K562 (cell line): ENCODE measurements around the gene CRCP. TPM values are rescaled to one million over a fixed set of nuclear protein-coding genes. Genes with fewer than 3 reads are reported as not detected.

Experiments used
- ERF ChIP-seq: fragments of 450-650 bp; formaldehyde crosslinking; IDR thresholded peaks from 2 replicates; pipeline ENCODE4 v1.4.0; 2020; ENCODE audit warnings: mild to moderate bottlenecking, mixed read lengths
- PHTF2 ChIP-seq: fragments of 250-450 bp; sonication (Bioruptor Pico); IDR thresholded peaks from 2 replicates; pipeline ENCODE4 v1.5.0; 2021; ENCODE audit warnings: mild to moderate bottlenecking
- ZNF217 ChIP-seq: sonication (generic); formaldehyde crosslinking; IDR thresholded peaks from 2 replicates; pipeline ENCODE4 v1.8.0; 2022; ENCODE audit warnings: mild to moderate bottlenecking, missing genetic modification reagents
- polyA plus RNA-seq, 8 experiments: library from polyadenylated mRNA; depleted of rRNA in 4 of 8; stranded (reverse) in 5 of 8; unstranded in 3 of 8; fragments of >200 nt; fragmentation: Nextera tagmentation in 2 of 8; fragmentation: Illumina TruSeq in 1 of 8; extraction: Ambion mirVana in 2 of 8; extraction: Trizol in 1 of 8; gene quantifications; 2 replicates each; pipeline versions ENCODE4 v1.2.1 to v1.2.3, GENCODE V29; 2011 to 2014; ENCODE audit warnings: inconsistent platforms in 1 of 8, missing spikeins in 1 of 8
- total RNA-seq, 7 experiments: library from RNA; depleted of rRNA in 6 of 7; stranded (reverse); fragments of >200 nt in 6 of 7; fragmentation: Illumina TruSeq in 2 of 7; extraction: Trizol in 2 of 7; gene quantifications; 2 replicates each; pipeline versions ENCODE4 v1.2.1 to v1.2.3, GENCODE V29; 2011 to 2021; ENCODE audit warnings: low replicate concordance in 1 of 7
- TF ChIP-seq, protein P1 (sequence below), 3 experiments: IDR thresholded peaks in 2 of 3; conservative IDR thresholded peaks in 1 of 3; 2 replicates each; pipeline ENCODE4 v1.5.1; 2011 to 2012; ENCODE audit warnings: low read length in 3 of 3, mild to moderate bottlenecking in 3 of 3, control low read depth in 2 of 3, improper control_type of control experiment in 1 of 3, inconsistent platforms in 1 of 3, low read depth in 1 of 3, mixed read lengths in 1 of 3, moderate library complexity in 1 of 3; ENCODE audit not compliant: insufficient read depth in 2 of 3
- TF ChIP-seq, protein P2 (sequence below): fragments of 250-450 bp; sonication (Bioruptor Pico); IDR thresholded peaks from 2 replicates; pipeline ENCODE4 v1.4.0; 2020
- TF ChIP-seq, protein P3 (sequence below): fragments of 450-650 bp; formaldehyde crosslinking; IDR thresholded peaks from 2 replicates; pipeline ENCODE4 v1.4.0; 2020; ENCODE audit warnings: mild to moderate bottlenecking, mixed read lengths

The CRCP gene
- total and polyA plus RNA-seq, 9 of the 15 experiments (the other 6 are each of a cell fraction or from before 2014, with no cell fraction given): 22.1 to 58.3 (median 43.4) TPM

DNA sequence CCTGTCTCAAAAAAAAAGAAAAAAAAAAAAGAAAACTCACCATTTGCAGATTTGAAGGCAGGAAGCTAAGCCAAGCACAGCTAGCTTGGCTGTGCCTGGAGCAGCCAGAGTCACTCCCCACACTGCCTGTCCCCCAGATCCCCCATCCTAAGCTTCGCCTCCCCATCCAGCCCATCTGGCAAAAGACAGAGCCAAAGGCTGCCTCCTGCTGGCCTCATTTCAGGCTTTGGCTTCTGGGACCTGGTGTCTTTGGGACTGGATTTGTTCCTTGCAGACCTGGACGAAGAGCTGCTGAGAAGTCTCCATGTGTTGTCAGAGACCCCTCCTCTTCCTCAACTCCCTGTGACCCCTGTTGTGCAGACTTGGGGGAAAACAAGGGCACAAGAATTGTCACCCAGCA is 31.0 kb upstream of the CRCP start (continued):
- TF ChIP-seq, protein P1, sequence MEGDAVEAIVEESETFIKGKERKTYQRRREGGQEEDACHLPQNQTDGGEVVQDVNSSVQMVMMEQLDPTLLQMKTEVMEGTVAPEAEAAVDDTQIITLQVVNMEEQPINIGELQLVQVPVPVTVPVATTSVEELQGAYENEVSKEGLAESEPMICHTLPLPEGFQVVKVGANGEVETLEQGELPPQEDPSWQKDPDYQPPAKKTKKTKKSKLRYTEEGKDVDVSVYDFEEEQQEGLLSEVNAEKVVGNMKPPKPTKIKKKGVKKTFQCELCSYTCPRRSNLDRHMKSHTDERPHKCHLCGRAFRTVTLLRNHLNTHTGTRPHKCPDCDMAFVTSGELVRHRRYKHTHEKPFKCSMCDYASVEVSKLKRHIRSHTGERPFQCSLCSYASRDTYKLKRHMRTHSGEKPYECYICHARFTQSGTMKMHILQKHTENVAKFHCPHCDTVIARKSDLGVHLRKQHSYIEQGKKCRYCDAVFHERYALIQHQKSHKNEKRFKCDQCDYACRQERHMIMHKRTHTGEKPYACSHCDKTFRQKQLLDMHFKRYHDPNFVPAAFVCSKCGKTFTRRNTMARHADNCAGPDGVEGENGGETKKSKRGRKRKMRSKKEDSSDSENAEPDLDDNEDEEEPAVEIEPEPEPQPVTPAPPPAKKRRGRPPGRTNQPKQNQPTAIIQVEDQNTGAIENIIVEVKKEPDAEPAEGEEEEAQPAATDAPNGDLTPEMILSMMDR (IDR thresholded peaks at IDR 0.05 in 2 of 3, conservative IDR thresholded peaks at IDR 0.05 in 1 of 3; ENCODE audit: insufficient read depth in 2 of 3, low read depth in 1 of 3, low read length in 3 of 3): 0 out of 6 replicates have a peak, but pooled peaks of 2 of the 3 experiments have one; percentile 16 to 34
- TF ChIP-seq ZNF217: no peak
- no peak for TF ChIP-seq PHTF2
- no peak for TF ChIP-seq ERF (CRISPR knock-in tag)
- TF ChIP-seq, protein P2, sequence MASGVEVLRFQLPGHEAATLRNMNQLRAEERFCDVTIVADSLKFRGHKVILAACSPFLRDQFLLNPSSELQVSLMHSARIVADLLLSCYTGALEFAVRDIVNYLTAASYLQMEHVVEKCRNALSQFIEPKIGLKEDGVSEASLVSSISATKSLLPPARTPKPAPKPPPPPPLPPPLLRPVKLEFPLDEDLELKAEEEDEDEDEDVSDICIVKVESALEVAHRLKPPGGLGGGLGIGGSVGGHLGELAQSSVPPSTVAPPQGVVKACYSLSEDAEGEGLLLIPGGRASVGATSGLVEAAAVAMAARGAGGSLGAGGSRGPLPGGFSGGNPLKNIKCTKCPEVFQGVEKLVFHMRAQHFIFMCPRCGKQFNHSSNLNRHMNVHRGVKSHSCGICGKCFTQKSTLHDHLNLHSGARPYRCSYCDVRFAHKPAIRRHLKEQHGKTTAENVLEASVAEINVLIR (CRISPR knock-in tag): no peak
- TF ChIP-seq, protein P3, sequence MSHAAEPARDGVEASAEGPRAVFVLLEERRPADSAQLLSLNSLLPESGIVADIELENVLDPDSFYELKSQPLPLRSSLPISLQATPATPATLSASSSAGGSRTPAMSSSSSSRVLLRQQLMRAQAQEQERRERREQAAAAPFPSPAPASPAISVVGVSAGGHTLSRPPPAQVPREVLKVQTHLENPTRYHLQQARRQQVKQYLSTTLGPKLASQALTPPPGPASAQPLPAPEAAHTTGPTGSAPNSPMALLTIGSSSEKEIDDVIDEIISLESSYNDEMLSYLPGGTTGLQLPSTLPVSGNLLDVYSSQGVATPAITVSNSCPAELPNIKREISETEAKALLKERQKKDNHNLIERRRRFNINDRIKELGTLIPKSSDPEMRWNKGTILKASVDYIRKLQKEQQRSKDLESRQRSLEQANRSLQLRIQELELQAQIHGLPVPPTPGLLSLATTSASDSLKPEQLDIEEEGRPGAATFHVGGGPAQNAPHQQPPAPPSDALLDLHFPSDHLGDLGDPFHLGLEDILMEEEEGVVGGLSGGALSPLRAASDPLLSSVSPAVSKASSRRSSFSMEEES (CRISPR knock-in tag): no peak
